Spleen (tissue), 13 donors: ENCODE data around the gene CYB5D1. TPM values are rescaled to one million over a fixed set of nuclear protein-coding genes. Genes with fewer than 3 reads are reported as not detected.
A peak's percentile ranks its signal among the peaks of the same experiment; 100 is the strongest.
"Not testable (repeated sequence)": the region's sequence is repeated elsewhere in the genome, so short reads cannot be mapped to it uniquely, and the experiment has no call there.

ENCODE experiments used
- DNase-seq: peaks from one replicate; pipeline ENCODE4 v3.0.0-alpha.2; 2020
- H3K27ac ChIP-seq, 8 donors: fragments of 200-600 bp; sonication (generic) in 7 of 8; 1 replicate in 4 of 8; 2 replicates in 4 of 8; pipeline versions ENCODE4 v1.5.0 to v1.8.0; 2016 to 2021; ENCODE audit warnings: inconsistent platforms in 4 of 8, mild to moderate bottlenecking in 4 of 8, moderate library complexity in 1 of 8
- H3K27me3 ChIP-seq, 7 donors: fragments of 200-600 bp; sonication (generic) in 6 of 7; replicated peaks in 1 of 7; 1 replicate in 4 of 7; 2 replicates in 3 of 7; pipeline versions ENCODE4 v1.5.0 to v1.8.0; 2016 to 2021; ENCODE audit warnings: inconsistent platforms in 3 of 7, mild to moderate bottlenecking in 1 of 7
- H3K36me3 ChIP-seq, 6 donors: fragments of 200-600 bp; sonication (generic) in 5 of 6; 1 replicate in 4 of 6; 2 replicates in 2 of 6; pipeline versions ENCODE4 v1.5.0 to v1.8.0; 2016 to 2021; ENCODE audit warnings: inconsistent platforms in 2 of 6
- H3K4me1 ChIP-seq, 6 donors: fragments of 200-600 bp; sonication (generic) in 5 of 6; 1 replicate in 3 of 6; 2 replicates in 3 of 6; pipeline versions ENCODE4 v1.5.0 to v1.8.0; 2016 to 2021; ENCODE audit warnings: inconsistent platforms in 3 of 6
- H3K4me3 ChIP-seq, 8 donors: fragments of 200-600 bp; sonication (generic) in 7 of 8; 1 replicate in 4 of 8; 2 replicates in 4 of 8; pipeline versions ENCODE4 v1.5.0 to v1.8.0; 2016 to 2021; ENCODE audit warnings: inconsistent platforms in 4 of 8, mild to moderate bottlenecking in 4 of 8, moderate library complexity in 2 of 8
- H3K9me3 ChIP-seq, 8 donors: fragments of 200-600 bp; sonication (generic) in 7 of 8; 1 replicate in 4 of 8; 2 replicates in 4 of 8; pipeline versions ENCODE4 v1.5.0 to v1.8.0; 2016 to 2021; ENCODE audit warnings: inconsistent platforms in 4 of 8
- CTCF ChIP-seq, 11 experiments: fragments of 200-600 bp in 7 of 11; fragments of 450-650 bp in 4 of 11; sonication (generic) in 4 of 11; IDR thresholded peaks in 8 of 11; conservative IDR thresholded peaks in 3 of 11; 1 replicate in 7 of 11; 2 replicates in 4 of 11; pipeline versions ENCODE4 v1.4.0 to v1.8.0; 2016 to 2021; ENCODE audit warnings: antibody characterized with exemption in 11 of 11, inconsistent platforms in 4 of 11, mild to moderate bottlenecking in 1 of 11
- POLR2A ChIP-seq, 3 donors: fragments of 450-650 bp; IDR thresholded peaks; one replicate each; pipeline ENCODE4 v1.5.1; 2017; ENCODE audit warnings: antibody characterized with exemption in 3 of 3, mild to moderate bottlenecking in 1 of 3
- POLR2AphosphoS5 ChIP-seq, 3 donors: sonication (generic); formaldehyde crosslinking; IDR thresholded peaks; one replicate each; pipeline ENCODE4 v1.5.1; 2017; ENCODE audit warnings: antibody characterized with exemption in 3 of 3
- WGBS, 5 donors: extraction: QIAGEN DNeasy Blood & Tissue Kit in 3 of 5; methylation state at CpG; one replicate each; pipeline versions ENCODE4 v1.1.5 to v1.1.7; 2013 to 2018; 5-methylcytosine and 5-hydroxymethylcytosine counted together
- intact Hi-C: fragments of 100-400 bp; cut with DNase I; formaldehyde crosslinking; loops from one replicate; pipeline ENCODE4 v1.15.0; 2023; ENCODE audit warnings: low total_unique reads
- long read RNA-seq, 2 donors: transcript quantifications; one replicate each; lab custom pipeline, GENCODE V29; 2026
- polyA plus RNA-seq, 3 donors: library from polyadenylated mRNA; stranded (reverse); fragments of 200-250 nt; gene quantifications; one replicate each; pipeline ENCODE4 v1.2.1, GENCODE V29; 2013
- total RNA-seq, 7 donors: library from RNA; depleted of rRNA in 3 of 7; stranded (reverse); fragments of >200 nt in 3 of 7; fragmentation: NEBNext Ultra II Directional in 4 of 7; extraction: Animal tissue kit (Norgen Biotek cat#: 25700) in 4 of 7; gene quantifications; one replicate each; pipeline versions ENCODE4 v1.1.0 to v1.2.1, GENCODE V29; 2016 to 2021
- donor health status: healthy with polysubstance abuse.
- donor health status: DM: no; HTN: no; CAD: no; lungs with moderate emphysema.
- donor health status: DM: no; HTN: no; CAD: no.
- donor health status: Bipolar disorder and iron deficiency.
- donor health status: healthy.
- donor health status: DM: no; HTN: no; CAD: no.
- donor health status: DM: yes; HTN: yes; CAD: no.

The CYB5D1 gene
- total RNA-seq (10 to 100 TPM in 1 of 7 donors, 1 to 10 TPM in 6; 4.1 to 13.2 (median 5.9) TPM), polyA plus RNA-seq (1 to 10 TPM; 2.1 to 3.8 (median 2.9) TPM)
- long read RNA-seq, donor 1, partial matches to known transcripts: 0 of 1 reads
- long read RNA-seq, donor 1, other reads (novel, unspliced or antisense): 0 of 1 reads
- long read RNA-seq, donor 2: 0 reads

- Histone ChIP-seq H3K4me3 (peak within 1 kb of the TSS; percentile 43 to 80 (median 71)), H3K36me3 (peaks cover 0 to 51% (median 14%) of the 10 kb centered on the region in 6 donors), H3K4me1 (peaks cover 27 to 70% (median 48%) of the 10 kb centered on the region in 6 donors), H3K27ac (peak within 1 kb of the TSS; percentile 76 to 99 (median 95)), H3K9me3 (no peaks in the 10 kb centered on the region), H3K27me3 (no peaks in the 10 kb centered on the region)
- DNase-seq: peak; percentile 95
- peak; percentile 68 to 87 (median 69) for TF ChIP-seq POLR2AphosphoS5 (IDR thresholded peaks at IDR 0.05)
- peak in 1 of 11 experiments; percentile 2 for TF ChIP-seq CTCF (IDR thresholded peaks at IDR 0.05 in 8 of 11, conservative IDR thresholded peaks at IDR 0.05 in 3 of 11)
- TF ChIP-seq POLR2A (IDR thresholded peaks at IDR 0.05): peak in 1 of 3 donors; percentile 56
- WGBS, 5 donors: 3 to 9% (median 5%) methylated on average over 43 to 48 of the region's 48 CpGs
- intact Hi-C loops: no loop called here
Observed at GRCh38 chr17:7857713-7858521, at the start of gene CYB5D1. TSS of gene CYB5D1 (plus strand) at chr17:7858003. CDS start at chr17:7858135, 132 bp downstream.

- no peaks in the 10 kb centered on the region for H3K36me3 ChIP-seq
- peaks cover 0 to 42% (median 0%) of the 10 kb centered on the region in 7 donors for H3K27me3 ChIP-seq
- no peaks in the 10 kb centered on the region for H3K9me3 ChIP-seq
- H3K4me1 ChIP-seq: peaks cover 0 to 7% (median 0%) of the 10 kb centered on the region in 6 donors
- 70 to 84% (median 76%) methylated on average over 11 of the region's 11 CpGs for WGBS, 5 donors
- no peak for TF ChIP-seq POLR2A (IDR thresholded peaks at IDR 0.05)
- no peak for TF ChIP-seq CTCF (IDR thresholded peaks at IDR 0.05 in 8 of 11, conservative IDR thresholded peaks at IDR 0.05 in 3 of 11)
- no peak for TF ChIP-seq POLR2AphosphoS5 (IDR thresholded peaks at IDR 0.05)
- DNase-seq: peak; percentile 15
- no peak overlapping the region for H3K27ac ChIP-seq
- intact Hi-C loops: no loop called here
- no peak overlapping the region for H3K4me3 ChIP-seq
Observed at GRCh38 chr17:7809086-7809790, 48.6 kb upstream of the CYB5D1 start.

GRCh38 chr17:7809791-7810343 is 47.9 kb upstream of the CYB5D1 start:
- H3K9me3 ChIP-seq, H3K4me1 ChIP-seq, intact Hi-C loops, H3K4me3 ChIP-seq, H3K36me3 ChIP-seq, H3K27ac ChIP-seq: not testable (repeated sequence)
- peaks cover 0 to 39% (median 0%) of the 10 kb centered on the region in 7 donors for H3K27me3 ChIP-seq
- 67 to 79% (median 69%) methylated on average over 9 of the region's 9 CpGs for WGBS, 5 donors
- peak; percentile 9 for DNase-seq

GRCh38 chr17:7811251-7811650 is 46.6 kb upstream of the CYB5D1 start:
- H3K9me3 ChIP-seq: no peaks in the 10 kb centered on the region
- 61 to 74% (median 72%) methylated on average over 3 of the region's 3 CpGs for WGBS, 5 donors
- TF ChIP-seq POLR2AphosphoS5 (IDR thresholded peaks at IDR 0.05) (no peak), POLR2A (IDR thresholded peaks at IDR 0.05) (no peak), CTCF (IDR thresholded peaks at IDR 0.05 in 8 of 11, conservative IDR thresholded peaks at IDR 0.05 in 3 of 11) (no peak)
- no peaks in the 10 kb centered on the region for H3K36me3 ChIP-seq
- H3K27me3 ChIP-seq: peaks cover 0 to 35% (median 0%) of the 10 kb centered on the region in 7 donors
- H3K27ac ChIP-seq: no peak overlapping the region
- intact Hi-C loops: no loop called here
- no peak overlapping the region for H3K4me3 ChIP-seq
- peaks cover 0 to 7% (median 0%) of the 10 kb centered on the region in 6 donors for H3K4me1 ChIP-seq
- DNase-seq: no peak
